NCI-H1105 treated with DMSO at 0.1 percent for 48 hours (cell line): ENCODE measurements around the gene PRRX2.
"Not testable (repeated sequence)": the region's sequence is repeated elsewhere in the genome, so short reads cannot be mapped to it uniquely, and the experiment has no call there.

Experiments used
- DNase-seq: peaks from one replicate; lab custom pipeline; 2025; lab: John Stamatoyannopoulos, UW

PRRX2 gene

DNA sequence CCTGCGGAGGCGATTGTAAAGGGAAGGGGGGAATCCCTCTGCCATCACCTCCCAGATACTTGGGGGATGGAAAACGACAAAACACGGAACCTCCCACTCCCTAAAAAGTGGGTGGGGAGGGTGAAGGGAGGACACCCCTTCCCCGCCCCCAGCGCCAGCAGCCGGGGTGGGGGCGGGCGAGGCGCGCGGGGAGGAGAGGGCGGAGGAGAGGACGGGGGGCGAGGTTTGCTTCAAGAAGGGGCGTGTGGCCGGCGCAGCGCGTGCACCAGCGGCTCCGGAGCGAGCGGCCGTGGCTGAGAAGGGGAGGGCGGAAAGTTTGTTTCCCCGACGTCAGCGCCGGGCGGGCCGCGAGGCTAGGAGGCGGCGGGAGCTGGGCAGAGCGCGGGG, at the start of gene PRRX2:
TSS of gene PRRX2 (plus strand) at position 259 of the 387 bp plus-strand sequence. CDS start 221 bp downstream, outside the sequence.
- DNase-seq, result no peak

DNA sequence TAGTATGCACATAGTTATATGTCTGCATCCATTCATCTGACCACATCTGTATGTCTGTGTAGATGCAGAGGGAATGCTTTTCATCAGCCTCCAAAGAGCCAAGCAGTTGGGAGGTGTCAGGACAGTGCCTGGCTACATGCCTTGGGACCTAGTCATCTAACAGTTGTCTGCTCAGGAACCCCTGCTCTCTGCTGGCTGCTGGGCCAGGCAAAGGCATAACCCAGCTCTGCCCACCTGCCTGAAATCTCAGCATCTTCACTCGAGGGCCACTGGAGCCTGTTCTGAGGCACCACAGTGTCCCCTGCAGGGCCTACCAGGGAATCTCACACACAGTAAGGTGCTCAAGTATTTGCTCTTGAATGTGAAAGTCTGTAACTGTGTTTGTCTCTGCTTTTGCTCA, 48.3 kb upstream of the PRRX2 start:
- DNase-seq, result no peak

DNA sequence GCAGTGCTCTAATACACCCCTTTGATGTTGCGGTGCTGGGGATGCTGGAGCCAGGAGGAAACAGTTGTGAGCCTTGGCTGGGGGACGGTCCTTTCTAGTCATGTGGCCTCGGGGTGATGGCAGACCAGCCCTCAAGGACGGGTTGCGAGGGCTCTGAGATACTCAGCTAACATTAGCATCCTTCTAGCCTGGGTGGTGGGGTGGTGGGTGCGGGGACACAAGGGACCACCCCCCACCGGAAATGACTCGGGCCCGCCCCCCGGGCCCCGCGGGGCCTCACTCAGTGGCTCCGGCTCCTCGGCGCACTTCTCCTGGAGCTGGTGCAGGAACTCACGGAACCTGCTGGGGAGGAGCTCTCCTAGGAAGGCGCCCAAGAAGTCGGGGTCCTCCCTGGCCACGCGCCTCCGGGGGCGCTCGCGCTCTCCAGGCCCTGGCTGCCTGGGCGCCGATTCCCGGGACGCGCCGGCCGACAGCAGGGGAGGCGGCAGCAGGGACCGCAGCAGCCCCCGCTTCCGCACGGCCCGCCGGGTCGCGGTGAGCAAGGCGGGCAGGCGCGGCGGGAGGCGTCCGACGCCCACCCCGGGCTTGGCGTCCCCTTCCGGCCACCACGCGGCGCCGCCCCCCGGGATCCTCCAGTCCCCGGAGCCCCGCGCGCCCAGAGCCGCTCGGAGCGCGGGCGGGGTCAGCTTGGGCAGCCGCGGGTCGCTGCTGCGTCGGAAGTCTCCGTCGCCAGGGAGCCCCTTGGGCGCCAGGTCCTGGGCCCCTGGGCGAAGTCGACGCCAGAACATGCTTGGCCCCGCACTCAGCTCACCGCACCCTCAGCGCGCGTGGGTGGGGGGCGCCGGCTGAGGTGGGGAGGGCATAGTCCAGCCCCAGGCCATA, 45.4 kb upstream of the PRRX2 start:
- DNase-seq, result peak; percentile 24

DNA sequence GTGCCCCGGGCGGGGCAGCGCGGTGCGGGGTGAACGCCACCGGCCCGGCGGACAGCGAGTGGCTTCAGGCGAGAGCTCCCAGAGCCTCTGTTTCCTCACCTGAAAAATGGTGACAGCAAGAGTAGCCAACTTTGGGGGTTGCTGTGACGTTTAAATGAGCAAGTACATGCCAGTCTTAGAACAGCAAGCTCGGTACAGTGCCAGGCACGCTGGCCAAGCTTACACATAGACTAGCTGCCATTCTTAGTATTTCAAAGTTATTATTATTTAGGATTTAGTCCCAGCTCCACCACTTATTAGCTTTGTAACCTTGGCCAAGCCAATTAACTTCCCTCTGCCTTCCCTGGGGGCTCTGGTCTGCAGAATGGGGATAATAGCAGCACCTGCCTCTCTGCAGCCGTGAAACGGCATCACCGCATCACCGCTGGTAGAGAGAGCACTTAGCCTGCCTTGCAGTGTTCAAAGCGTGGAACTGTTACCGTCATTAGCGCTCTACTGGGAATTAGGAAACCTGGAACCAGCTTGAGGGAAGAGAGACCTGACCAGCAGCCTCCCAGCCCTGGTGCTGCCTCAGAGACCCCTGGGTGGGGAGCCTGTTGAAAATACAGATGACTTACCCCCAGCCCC, 44.7 kb upstream of the PRRX2 start, which contains the start of gene C9orf50:
TSS of gene C9orf50 (minus strand) at position 433 of the 627 bp plus-strand sequence. CDS start 527 bp downstream, outside the sequence.
- peak; percentile 71 for DNase-seq

DNA sequence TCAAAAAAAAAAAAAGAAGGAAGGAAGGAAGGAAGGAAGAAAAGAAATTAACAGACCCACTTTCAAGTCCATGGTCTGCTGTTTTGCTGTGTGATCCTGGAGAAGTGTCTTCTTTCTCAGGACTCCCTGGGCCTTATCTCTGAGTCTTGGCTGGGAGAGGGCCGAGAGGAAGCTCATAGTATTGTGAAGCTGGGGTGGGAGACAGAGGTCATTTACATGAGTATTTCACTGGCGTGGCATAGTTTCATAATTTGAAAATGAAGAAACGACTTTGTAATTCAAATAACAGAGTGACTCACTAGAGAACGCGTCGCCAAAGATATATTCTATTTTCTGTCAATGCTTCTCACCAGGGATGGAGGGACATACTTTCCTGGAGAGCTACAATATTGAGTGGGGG, 42.1 kb upstream of the PRRX2 start:
- no peak for DNase-seq

DNA sequence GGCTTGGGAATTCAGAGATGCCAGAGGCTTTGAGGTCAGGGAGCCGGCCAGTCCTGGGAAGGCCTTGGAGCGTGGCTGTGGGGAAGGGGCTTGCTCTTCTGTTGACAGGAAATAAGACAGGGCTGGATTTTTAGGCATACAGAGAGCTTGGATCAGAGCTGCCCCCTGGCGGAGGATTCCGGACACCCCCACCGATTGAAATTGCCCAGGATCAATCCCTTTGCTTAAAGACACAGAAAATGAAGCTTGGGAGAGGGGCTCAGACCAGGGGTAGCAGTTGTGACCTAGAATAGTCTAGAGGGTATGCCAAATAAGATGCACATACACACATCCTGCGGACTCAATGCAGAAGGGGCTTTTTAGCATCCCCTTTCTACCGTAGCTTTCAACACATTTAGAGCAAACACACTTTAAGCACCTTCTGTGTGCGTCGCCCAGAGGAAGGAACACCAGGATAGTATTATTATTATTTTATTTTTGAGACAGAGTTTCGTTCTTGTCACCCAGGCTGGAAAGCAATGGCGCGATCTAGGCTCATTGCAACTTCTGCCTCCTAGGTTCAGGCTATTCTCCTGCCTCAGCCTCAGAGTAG, 41.2 kb upstream of the PRRX2 start:
- DNase-seq, result no peak

DNA sequence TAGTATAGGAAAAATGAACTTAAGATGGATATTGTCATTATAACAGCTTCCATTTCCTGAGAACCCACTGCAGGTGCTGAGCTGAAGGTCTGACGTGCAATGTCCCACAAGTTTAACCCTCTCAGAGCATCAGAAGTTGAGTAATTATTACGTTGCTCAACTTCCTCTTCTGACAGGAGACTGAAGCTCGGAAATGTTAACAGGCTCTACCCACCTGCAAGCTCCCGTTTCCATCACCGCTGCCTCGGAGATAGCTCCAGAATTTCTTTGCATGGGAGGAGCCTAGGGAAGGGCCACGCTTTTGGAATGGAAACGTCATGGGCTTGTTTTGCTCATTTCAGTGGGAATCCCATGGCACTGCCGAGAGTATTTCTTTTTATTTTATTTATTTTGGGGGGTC, 40.5 kb upstream of the PRRX2 start:
- no peak for DNase-seq

DNA sequence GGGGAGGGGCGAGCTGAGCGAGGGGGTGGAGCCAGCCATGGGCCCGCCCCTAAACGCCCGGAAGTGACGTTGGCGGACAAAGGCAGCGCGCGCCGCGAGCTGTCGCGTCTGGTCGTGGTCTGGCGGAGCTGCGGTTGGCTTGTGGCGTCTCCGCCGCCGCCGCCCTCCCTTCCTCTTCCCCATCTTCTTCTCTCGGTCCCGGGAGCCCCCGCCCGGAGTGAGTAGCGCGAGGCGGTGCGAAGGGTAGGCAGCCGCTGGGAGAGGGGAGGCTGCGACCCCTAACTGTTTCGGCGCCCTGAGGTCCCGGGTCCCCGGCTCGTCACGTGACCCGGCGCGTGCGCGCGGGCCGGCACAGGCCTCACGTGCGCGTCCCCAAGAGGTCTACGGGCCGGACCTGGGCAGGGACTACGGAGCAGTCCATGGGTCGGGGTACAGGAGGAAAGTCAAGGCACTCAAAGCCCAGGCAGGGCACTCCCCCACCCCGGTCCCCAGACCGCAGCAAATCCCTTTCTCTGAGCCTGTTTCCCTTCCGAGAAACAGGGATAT, 39.3 kb upstream of the PRRX2 start, which contains the start of gene NTMT1:
TSS of gene NTMT1 (plus strand) at position 85 of the 546 bp plus-strand sequence. CDS start 6,541 bp downstream, outside the sequence.
- DNase-seq, result peak; percentile 71

DNA sequence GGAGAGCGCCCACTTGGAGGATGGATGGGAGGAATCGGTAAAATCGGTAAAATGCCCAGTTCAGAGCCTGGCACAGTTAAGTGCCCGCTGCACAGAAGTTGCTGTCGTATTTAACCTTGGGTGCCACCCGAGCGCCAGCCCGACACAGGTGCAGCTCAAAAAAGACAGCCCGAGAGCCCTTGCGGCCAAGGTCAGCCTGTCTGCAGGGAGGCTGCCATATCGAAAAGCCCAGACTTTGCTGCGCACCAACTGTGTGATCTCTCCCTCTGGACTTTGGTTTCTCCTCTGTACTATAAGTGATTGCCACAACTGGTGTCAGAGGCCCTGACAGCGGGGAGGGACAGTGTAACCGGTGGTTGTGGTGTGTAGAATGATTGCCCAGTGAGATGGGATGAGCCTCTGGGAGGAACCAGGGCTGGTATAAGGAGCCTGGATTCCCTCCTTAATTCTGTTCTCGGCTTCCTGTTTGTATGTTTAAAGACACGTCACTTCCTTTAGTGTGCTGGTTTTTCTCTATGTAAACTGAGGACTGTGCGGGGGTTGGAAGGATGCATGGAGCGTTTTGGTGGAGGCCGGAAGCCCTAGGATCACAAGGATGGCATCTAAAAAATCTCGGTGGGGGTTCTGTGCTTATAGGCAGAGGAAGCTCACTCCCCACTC, 38.7 kb upstream of the PRRX2 start:
- DNase-seq, result no peak

DNA sequence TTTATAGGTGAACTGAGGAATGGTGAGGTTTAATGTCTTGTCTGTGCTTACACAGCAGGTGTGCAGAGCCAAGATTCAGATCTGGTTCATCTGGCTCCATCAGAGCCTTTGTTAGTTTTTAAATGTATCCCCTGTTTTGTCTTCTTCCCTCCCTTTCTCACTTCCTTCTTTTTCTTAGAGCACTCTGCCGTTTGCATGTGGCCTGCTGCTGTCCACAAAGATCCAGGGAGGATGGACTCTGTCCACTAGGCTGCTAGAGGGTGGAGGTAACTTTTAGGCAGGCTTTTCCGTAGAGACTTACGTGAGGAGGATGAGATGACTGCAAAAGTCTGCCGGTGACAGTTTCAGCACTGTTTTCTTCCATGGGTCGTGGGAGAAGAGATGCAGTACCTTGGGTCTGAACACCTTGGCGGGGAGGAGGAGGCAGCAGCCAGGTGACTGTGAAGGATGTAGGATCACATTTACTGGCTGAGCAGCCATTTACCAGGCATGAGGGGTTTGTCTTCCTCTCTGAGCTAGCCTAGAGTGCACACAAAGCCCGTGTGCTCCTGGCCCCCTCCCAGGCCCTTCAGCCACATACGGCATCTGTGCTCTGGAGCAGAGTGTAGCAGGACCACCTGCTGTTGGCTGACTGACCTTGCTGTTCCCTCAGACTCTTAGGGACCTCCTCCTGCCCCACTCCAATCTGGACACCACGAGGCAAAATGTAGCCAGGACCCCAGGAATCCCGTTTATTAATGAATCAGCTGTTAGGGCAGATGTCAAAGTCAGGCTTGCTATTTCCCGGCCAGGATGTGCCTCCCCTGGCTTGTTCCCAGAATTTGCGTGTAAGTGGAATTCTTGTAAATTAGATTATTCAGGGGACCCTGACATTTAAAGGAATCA, 37.6 kb upstream of the PRRX2 start:
- no peak for DNase-seq

DNA sequence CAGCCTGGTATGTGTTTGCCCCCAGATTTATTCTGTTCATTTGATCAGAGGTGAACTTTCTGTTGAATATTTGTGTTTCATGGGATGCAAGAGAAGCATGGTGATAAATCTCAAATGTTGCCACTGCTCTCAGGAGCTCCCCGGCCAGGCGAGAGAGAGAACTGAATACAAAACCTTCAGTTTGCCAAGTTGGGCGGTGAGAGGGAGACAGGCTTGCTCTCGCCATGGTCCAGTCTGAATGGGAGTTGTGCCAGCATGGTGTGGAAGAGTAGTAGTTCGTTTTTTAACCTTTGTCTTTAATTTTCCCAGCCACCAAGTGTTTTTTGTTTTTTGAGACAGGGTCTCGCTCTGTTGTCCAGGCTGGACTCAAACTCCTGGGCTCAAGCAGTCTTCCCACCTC, 36.7 kb upstream of the PRRX2 start:
- no peak for DNase-seq

DNA sequence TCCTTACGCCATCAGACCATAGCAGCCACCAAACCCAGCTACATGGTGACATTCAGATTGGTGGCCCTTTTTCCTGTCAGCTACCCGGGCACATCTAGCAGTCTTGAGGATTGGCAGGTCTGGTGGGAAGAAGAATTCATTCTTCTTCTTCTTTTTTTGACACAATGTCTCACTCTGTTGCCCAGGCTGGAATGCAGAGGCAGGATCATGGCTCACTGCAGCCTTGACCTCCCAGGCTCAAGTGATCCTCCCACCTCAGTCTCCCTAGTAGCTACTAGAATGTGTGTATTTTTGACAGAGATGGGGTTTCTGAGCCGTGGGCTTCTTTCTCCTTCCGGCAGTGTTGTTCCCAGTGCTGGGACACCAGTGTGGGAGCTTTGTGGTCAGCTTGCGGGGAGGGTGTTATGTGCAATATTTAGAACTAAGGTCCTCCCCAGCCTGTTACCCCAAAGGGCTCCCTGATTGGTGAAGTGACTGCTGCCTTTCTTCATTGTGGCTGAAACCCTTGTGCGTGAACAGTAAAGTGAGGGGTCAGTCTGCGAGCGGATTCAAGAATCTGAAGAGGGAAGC, 36.1 kb upstream of the PRRX2 start:
- DNase-seq, result no peak

DNA sequence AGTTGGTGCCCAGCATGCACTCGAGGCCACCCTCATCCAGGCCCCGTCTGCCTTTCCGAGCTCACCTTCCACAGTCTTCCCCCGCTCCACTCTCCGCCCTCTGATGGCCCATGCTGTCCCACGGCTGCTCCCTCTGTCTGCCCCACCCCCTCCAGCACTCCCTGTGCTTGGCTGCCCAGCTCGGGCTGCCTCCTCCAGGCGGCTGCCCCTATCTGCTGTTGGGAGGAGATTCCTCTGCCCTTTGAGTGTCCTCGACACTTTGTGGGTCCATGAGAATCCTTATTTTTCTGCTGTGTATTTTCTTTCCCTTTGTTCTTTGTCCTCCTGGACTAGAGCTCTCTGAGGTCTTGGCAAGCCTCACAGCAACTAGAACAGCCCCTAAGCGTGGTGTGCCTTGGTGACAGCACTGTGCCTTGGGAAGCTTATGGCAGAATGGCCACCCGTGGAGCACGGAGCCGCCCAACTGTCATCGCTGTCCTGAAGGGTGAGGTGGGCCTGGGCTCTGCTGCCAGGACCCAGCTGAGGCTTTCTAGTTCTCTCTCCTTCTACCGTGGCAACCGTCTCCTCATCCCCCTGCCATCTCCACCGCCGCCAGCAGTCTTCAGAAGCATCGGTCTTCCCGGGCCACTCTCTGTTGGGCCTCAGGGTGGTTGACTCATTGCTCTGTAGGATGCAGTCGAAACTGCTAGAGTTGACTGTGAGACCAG, 34.3 kb upstream of the PRRX2 start:
- DNase-seq, result no peak

DNA sequence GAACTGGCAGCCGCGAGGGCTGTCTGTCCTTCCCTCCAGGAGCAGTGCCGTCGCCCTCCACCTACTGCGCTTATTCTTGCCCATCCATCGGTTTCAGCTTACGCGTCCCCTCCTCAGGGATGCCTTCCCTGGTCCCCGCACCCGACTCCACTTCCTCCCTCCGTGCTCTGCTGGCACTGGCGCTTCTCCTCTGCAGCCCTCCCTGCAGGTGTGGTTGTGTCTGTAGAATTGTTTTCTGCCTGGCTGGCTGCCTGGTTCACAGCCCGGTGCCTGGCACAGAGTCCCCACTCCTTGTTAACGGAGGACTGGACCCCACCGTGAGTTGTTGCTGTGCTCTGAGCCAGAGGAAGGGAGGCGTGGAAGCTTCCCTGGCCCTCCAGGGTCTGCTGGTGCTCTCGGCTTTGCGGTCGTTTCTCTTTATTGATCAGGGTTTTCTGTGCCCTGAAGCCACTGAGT, 33.7 kb upstream of the PRRX2 start:
- DNase-seq, result no peak

DNA sequence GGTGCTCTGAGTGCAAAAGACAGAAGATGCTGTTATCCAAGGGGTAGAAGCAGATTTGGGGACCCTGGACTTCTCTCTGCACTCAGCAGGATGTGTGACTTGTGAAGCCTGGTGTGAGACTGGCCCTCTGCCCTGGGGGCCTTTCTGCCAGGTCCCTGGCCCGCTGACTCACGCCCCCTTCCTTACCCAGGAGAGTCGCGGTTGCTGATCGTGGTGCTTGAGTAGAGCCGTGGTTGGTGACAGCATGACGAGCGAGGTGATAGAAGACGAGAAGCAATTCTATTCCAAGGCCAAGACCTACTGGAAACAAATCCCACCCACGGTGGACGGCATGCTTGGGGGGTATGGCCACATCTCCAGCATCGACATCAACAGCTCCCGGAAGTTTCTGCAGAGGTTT, 33.0 kb upstream of the PRRX2 start:
- DNase-seq, result no peak

DNA sequence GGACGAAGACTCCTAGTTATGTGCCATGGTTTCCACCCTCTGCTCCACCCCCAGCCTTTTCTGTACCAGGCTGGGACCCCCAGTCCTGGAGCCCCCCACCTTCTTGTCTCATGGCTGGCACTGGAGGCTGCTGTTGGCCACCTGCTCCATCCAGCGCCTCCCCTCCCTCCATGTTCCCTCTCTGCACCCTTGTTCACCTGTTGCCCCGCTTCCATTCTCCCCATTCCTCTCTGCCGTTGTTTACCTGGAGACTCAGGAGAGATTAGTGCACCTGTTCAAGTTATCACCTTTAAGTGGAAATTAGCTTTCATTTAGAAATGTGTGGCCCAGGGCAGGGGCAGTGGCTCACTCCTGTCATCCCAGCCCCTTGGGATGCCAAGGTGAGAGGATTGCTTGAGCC, 32.2 kb upstream of the PRRX2 start:
- no peak for DNase-seq

DNA sequence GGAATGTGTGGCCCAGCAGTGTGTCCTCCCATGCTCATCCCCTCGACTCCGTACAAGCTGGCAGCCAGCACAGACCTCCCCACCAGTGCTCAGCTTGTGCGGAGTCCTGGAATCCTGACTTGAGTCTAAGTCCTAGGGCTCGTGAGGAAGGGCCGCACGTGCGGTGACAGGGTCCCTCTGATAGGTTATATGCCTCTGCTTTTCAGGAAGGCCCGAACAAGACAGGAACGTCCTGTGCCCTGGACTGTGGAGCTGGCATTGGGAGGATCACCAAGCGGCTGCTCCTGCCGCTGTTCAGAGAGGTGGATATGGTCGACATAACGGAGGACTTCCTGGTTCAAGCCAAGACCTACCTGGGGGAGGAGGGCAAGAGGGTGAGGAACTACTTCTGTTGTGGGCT, 31.6 kb upstream of the PRRX2 start:
- no peak for DNase-seq

DNA sequence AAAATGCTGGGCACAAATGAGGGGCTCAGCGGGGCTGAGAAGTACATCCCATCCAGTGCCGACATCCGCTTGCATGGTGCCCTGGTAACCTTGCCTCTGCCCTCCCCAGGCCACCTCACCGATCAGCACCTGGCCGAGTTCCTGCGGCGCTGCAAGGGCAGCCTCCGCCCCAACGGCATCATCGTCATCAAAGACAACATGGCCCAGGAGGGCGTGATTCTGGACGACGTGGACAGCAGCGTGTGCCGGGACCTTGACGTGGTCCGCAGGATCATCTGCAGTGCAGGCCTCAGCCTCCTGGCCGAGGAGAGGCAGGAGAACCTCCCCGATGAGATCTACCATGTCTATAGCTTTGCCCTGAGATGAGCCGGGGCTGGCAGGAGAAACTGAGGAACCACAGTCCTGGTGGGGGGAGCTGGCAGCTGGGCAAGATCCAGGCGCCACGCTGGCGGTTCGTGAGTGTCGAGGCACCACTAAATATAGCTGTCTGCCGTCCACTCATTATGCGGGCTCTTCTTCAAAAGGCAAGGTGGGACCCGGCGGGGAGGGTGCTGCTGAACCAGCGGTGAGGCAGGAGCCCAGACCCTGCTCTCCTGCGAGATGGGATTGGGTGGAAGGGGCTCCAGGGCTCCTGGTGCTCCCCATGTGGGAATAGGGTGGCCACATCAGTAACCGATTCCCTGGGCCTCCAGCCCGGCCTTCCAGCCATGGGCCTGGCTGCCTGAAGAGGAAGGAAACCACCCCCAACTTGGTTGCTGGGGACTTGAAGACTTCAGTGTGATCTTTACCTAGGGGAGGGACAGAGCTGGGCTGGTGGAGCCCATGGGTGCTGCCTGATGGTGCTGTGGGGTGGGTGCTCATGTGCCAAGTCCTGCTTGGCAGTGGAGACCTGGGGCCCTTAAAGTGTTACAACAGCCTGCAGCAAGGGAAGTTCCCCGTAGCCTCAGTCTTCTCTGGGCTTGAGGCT, 30.1 kb upstream of the PRRX2 start:
- DNase-seq, result no peak

DNA sequence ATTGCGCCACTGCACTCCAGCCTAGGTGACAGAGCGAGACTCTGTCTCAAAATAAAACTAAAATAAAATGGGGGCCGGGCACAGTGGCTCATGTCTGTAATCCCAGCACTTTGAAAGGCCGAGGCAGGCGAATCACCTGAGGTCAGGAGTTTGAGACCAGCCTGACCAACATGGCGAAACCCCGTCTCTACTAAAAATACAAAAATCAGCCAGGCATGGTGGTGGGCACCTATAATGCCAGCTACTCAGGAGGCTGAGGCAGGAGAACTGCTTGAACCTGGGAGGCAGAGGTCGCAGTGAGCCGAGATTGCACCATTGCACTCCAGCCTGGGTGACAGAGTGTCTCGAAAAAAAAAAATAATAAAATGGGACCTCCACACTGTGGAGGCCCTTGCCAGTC, 29.1 kb upstream of the PRRX2 start:
- not testable (repeated sequence) for DNase-seq
